Body of pancreas (tissue), 4 donors: ENCODE data around the gene MCF2L2.

Source experiments
- CTCF ChIP-seq, 7 experiments: fragments of 450-650 bp in 4 of 7; fragments of 200-600 bp in 3 of 7; sonication (generic) in 3 of 7; IDR thresholded peaks; one replicate each; pipeline ENCODE4 v1.5.1; 2016 to 2019; ENCODE audit warnings: antibody characterized with exemption in 7 of 7
- POLR2A ChIP-seq, 3 donors: fragments of 450-650 bp; IDR thresholded peaks; one replicate each; pipeline ENCODE4 v1.6.1; 2016; ENCODE audit warnings: antibody characterized with exemption in 3 of 3, mild to moderate bottlenecking in 2 of 3

DNA sequence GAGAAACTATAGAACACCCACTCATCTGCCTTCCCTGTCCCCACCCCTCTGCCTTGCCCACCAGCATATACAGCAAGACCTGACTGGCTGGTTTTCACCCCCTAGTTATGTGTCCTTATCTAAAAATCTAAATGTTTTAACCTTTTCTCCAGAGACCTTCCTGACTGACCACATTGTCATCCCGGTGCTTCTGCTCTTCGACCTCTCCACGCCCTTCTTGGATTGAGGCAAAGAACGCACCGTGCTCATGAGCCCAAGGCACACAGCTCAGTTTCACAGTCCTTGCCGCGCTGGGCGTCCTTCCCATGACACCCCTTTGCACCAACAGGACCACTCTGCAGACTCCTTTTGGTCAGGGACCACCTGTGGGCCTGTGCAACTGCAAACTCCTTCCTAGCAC is 112.7 kb downstream of the MCF2L2 start:
- TF ChIP-seq CTCF (IDR thresholded peaks at IDR 0.05) (no peak), POLR2A (IDR thresholded peaks at IDR 0.05) (no peak)
